ENCODE results near the gene ADSS2. TPM values are rescaled to one million over a fixed set of nuclear protein-coding genes. Genes with fewer than 3 reads are reported as not detected.

Gene ADSS2
- total and polyA plus RNA-seq, 4 donors, result 18.4 to 46.7 (median 37.0) TPM

DNA sequence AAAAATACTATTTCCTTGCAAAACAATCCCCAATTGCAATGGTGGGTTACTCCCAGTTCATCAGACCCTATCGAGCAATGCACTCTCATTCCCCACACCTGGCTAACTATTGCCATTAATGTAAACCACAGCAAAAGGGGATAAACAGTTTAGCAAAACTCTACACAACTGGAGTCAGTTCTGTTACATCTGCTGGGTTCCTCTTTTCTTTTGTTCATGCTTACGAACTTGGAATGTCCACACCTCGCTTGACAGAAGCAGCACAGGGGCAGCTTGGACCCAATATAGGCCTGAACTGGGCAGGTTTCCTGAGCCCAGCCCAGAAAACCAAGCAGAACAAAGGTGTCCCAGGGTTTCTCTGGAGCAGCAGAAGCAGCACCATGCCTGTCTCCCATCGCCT is 57.4 kb downstream of the ADSS2 start:
- H3K4me3 ChIP-seq, result no peak overlapping the region
- no peaks in the 10 kb centered on the region for H3K9me3 ChIP-seq (ENCODE audit: control insufficient read depth in 4 of 4, insufficient read depth in 3 of 4, low read length in 3 of 4)
- no peaks in the 10 kb centered on the region for H3K27me3 ChIP-seq (ENCODE audit: control insufficient read depth in 3 of 3, insufficient read depth in 3 of 3, low read length in 2 of 3)
- TF ChIP-seq, protein P1, sequence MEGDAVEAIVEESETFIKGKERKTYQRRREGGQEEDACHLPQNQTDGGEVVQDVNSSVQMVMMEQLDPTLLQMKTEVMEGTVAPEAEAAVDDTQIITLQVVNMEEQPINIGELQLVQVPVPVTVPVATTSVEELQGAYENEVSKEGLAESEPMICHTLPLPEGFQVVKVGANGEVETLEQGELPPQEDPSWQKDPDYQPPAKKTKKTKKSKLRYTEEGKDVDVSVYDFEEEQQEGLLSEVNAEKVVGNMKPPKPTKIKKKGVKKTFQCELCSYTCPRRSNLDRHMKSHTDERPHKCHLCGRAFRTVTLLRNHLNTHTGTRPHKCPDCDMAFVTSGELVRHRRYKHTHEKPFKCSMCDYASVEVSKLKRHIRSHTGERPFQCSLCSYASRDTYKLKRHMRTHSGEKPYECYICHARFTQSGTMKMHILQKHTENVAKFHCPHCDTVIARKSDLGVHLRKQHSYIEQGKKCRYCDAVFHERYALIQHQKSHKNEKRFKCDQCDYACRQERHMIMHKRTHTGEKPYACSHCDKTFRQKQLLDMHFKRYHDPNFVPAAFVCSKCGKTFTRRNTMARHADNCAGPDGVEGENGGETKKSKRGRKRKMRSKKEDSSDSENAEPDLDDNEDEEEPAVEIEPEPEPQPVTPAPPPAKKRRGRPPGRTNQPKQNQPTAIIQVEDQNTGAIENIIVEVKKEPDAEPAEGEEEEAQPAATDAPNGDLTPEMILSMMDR (IDR thresholded peaks at IDR 0.05; ENCODE audit: control extremely low read depth, extremely low read depth), result no peak
- WGBS, 2 donors, result 69 to 82% methylated on average over 4 of the region's 4 CpGs
- DNase-seq, result no peak
- no peak overlapping the region for H3K27ac ChIP-seq (ENCODE audit: low read depth in 1 of 2, low read length in 1 of 2)
- ATAC-seq (ENCODE audit: insufficient read depth, low FRiP score), result no peak
- H3K4me1 ChIP-seq (ENCODE audit: control insufficient read depth in 5 of 5, insufficient read depth in 5 of 5, low read length in 5 of 5), result peaks cover 0 to 1% (median 0%) of the 10 kb centered on the region in 5 donors
- H3K36me3 ChIP-seq (ENCODE audit: control insufficient read depth in 4 of 4, insufficient read depth in 4 of 4, low read length in 4 of 4), result no peaks in the 10 kb centered on the region
- H3K9ac ChIP-seq (ENCODE audit: insufficient read depth in 1 of 2, low read length in 2 of 2), result no peak overlapping the region

DNA sequence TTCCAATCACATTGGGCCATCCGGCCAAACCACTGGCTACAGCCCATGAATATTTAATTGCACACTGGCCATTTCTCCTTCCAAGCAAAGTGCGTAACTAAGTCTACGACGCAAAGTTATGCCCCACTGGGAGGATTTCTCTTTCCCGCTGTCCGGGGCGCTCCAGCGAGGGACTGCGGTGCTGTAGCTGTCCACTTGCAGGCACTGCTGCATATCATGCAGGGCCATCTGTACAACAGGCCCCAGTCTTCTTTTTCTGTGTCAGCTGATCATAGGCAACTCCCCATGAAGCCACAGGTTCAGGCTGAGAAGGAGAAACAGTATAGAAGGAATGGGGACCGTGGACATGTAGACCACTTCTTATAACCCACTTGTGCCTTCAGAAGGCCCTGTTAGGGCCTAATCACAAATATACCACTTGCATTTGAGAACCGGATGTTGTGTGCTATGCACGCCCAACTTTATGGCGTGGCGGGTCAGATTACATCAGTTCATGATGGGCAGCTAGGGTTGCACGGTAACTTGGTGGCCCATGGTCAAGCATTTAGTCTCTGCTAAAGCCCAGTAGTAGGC is 58.0 kb downstream of the ADSS2 start:
- WGBS, 2 donors, result 96% methylated on average over 15 of the region's 15 CpGs
- H3K27me3 ChIP-seq (ENCODE audit: control insufficient read depth in 3 of 3, insufficient read depth in 3 of 3, low read length in 2 of 3), result no peaks in the 10 kb centered on the region
- H3K9me3 ChIP-seq (ENCODE audit: control insufficient read depth in 4 of 4, insufficient read depth in 3 of 4, low read length in 3 of 4), result no peaks in the 10 kb centered on the region
- ATAC-seq (ENCODE audit: insufficient read depth, low FRiP score) (no peak), DNase-seq (no peak)
- H3K9ac ChIP-seq (ENCODE audit: insufficient read depth in 1 of 2, low read length in 2 of 2), result no peak overlapping the region
- H3K4me3 ChIP-seq, result no peak overlapping the region
- no peaks in the 10 kb centered on the region for H3K36me3 ChIP-seq (ENCODE audit: control insufficient read depth in 4 of 4, insufficient read depth in 4 of 4, low read length in 4 of 4)
- peaks cover 0 to 1% (median 0%) of the 10 kb centered on the region in 5 donors for H3K4me1 ChIP-seq (ENCODE audit: control insufficient read depth in 5 of 5, insufficient read depth in 5 of 5, low read length in 5 of 5)
- H3K27ac ChIP-seq (ENCODE audit: low read depth in 1 of 2, low read length in 1 of 2), result no peak overlapping the region
- TF ChIP-seq, protein P1 (IDR thresholded peaks at IDR 0.05; ENCODE audit: control extremely low read depth, extremely low read depth), result no peak

DNA sequence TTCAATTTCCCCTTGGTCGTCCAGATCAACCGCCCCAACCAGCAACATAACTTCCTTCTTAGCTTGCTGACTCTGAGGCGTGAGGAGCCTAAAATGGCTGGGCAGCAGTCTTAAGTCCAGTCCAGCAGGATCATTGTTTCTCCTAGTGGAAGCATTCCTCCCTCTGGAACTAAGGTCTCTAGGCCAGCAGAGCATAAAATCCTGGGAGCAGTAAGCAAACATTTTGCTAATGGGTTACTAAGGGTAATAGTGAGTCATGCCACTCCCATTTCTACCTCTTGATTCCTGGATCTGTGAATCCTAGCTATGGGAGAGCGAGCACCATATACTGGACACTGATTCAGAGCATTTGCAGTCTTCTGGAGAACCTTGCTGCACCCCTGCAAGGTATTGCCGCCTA is 59.9 kb downstream of the ADSS2 start:
- H3K4me1 ChIP-seq (ENCODE audit: control insufficient read depth in 5 of 5, insufficient read depth in 5 of 5, low read length in 5 of 5), result no peaks in the 10 kb centered on the region
- DNase-seq, result no peak
- no peak overlapping the region for H3K9ac ChIP-seq (ENCODE audit: insufficient read depth in 1 of 2, low read length in 2 of 2)

More for the DNA sequence above, 59.9 kb downstream of the ADSS2 start:
- Histone ChIP-seq H3K36me3 (ENCODE audit: control insufficient read depth in 4 of 4, insufficient read depth in 4 of 4, low read length in 4 of 4) (no peaks in the 10 kb centered on the region), H3K27ac (ENCODE audit: low read depth in 1 of 2, low read length in 1 of 2) (no peak overlapping the region), H3K27me3 (ENCODE audit: control insufficient read depth in 3 of 3, insufficient read depth in 3 of 3, low read length in 2 of 3) (no peaks in the 10 kb centered on the region), H3K4me3 (no peak overlapping the region), H3K9me3 (ENCODE audit: control insufficient read depth in 4 of 4, insufficient read depth in 3 of 4, low read length in 3 of 4) (no peaks in the 10 kb centered on the region)
- no peak for ATAC-seq (ENCODE audit: insufficient read depth, low FRiP score)
- TF ChIP-seq, protein P1 (IDR thresholded peaks at IDR 0.05; ENCODE audit: control extremely low read depth, extremely low read depth), result no peak
- WGBS, 2 donors, result 88 to 93% methylated on average over 5 of the region's 5 CpGs
